GM21515 (cell line): ENCODE data around the gene AQP5.
A peak's percentile ranks its signal among the peaks of the same experiment; 100 is the strongest.

Experiments used
- ATAC-seq: cut with Tn5 transposase; IDR thresholded peaks from one replicate; pipeline ENCODE4 v1.9.1; 2021; ENCODE audit not compliant: unreplicated experiment

AQP5 gene

GRCh38 chr12:49963976-49964815, 2.5 kb downstream of the AQP5 start:
- ATAC-seq, result no peak

DNA sequence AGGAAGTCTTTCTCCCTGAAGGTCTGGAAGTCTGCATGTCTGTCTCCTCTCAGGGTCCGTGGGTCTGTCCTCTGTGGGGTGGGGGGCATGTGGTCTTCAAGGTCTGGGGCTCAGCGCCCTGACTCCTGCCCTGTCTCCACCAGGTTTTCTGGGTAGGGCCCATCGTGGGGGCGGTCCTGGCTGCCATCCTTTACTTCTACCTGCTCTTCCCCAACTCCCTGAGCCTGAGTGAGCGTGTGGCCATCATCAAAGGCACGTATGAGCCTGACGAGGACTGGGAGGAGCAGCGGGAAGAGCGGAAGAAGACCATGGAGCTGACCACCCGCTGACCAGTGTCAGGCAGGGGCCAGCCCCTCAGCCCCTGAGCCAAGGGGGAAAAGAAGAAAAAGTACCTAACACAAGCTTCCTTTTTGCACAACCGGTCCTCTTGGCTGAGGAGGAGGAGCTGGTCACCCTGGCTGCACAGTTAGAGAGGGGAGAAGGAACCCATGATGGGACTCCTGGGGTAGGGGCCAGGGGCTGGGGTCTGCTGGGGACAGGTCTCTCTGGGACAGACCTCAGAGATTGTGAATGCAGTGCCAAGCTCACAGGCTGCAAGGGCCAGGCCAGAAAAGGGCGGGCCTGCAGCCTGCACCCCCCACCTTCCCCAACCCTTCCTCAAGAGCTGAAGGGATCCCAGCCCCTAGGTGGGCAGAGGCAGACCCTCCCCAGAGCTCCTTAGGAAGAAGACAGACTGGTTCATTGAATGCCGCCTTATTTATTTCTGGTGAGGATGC, 3.4 kb downstream of the AQP5 start:
- no peak for ATAC-seq

- ATAC-seq, result no peak
Observed at GRCh38 chr12:49965836-49966235, 4.2 kb downstream of the AQP5 start.

GRCh38 chr12:49966511-49967041, 4.9 kb downstream of the AQP5 start:
- ATAC-seq, result no peak

GRCh38 chr12:49967042-49967776, 5.5 kb downstream of the AQP5 start:
- peak; percentile 71 for ATAC-seq

GRCh38 chr12:49967777-49968250, 6.1 kb downstream of the AQP5 start:
- ATAC-seq, result no peak

GRCh38 chr12:49968471-49968870, 6.8 kb downstream of the AQP5 start:
- no peak for ATAC-seq

GRCh38 chr12:49969027-49969426, 7.4 kb downstream of the AQP5 start:
- ATAC-seq, result no peak

DNA sequence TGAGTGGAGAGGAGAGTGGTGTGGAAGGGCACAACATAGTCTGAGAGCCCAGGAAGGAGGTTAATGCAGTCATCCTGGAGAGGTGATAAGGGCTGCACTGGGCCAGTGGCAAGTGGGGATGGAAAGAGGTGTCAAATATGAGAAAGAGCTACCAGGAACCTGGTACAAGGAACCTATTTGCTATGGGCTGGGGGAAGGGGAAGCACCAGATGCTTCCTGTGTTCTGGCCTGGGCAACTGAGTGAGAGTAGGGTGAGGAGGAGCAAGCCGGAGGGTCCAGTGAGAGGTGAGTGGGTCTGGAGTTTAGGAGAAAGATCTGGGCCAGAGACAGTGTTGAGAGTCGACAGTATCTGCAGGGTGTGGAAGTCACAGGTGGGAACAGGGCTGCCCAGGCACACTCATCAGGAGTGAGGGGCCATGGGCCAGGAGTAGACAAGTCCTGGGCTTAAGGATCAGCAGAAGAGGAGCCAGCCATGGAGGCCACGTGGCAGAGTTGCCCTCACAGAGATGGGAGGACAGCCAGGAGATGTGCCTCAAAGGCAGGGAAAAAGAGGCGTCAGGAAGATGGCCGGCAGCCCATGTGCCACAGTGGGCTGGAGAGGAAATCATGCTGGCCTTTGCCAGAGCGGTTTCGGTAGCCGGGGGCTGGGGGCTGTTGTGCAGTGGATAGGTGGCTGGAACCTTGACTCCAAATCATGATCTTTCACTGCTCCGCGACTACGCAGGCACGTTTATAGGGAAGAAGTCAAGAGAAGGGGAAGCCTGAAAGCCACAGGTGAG, 8.2 kb downstream of the AQP5 start:
- ATAC-seq, result no peak

DNA sequence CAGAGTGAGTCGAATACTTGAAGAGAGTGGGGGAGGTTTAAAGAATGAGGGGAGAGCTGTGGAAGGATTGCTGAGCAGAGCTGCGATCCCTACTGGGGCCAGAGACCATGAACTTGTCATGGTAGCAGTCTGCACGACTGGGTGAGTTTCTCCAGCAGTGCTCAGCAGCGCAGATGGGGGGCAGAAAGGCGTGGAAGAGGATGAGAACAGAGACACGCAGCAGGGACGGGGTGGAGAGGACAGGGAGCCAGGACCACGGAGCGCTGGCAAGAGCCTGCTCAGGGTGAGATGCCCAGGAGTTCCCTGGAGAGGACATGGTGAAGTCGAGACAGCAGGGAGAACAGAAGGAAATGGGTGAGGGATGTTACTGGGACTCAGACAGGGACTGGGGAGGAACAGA, 9.0 kb downstream of the AQP5 start:
- ATAC-seq, result no peak

DNA sequence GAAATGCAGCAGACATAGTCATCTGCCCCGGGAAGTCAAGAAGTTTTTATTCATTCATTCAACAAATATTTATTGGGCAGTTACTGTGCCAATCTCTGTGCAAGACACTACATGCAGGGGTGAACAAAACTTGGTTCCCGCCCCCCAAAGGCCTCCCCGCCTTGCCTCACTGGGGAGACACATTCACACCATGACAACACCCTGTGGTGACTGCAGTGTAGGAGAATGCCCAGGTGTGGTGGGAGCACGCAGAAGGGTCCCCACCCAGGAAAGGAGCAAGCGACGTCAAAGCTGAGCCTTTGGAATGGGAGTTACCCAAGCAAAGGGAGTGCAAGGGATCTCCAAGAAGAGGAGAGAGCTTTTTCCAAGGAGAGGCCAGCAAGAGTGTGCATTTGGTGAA, 9.5 kb downstream of the AQP5 start:
- no peak for ATAC-seq

GRCh38 chr12:49972129-49972528, 10.5 kb downstream of the AQP5 start:
- ATAC-seq, result no peak

DNA sequence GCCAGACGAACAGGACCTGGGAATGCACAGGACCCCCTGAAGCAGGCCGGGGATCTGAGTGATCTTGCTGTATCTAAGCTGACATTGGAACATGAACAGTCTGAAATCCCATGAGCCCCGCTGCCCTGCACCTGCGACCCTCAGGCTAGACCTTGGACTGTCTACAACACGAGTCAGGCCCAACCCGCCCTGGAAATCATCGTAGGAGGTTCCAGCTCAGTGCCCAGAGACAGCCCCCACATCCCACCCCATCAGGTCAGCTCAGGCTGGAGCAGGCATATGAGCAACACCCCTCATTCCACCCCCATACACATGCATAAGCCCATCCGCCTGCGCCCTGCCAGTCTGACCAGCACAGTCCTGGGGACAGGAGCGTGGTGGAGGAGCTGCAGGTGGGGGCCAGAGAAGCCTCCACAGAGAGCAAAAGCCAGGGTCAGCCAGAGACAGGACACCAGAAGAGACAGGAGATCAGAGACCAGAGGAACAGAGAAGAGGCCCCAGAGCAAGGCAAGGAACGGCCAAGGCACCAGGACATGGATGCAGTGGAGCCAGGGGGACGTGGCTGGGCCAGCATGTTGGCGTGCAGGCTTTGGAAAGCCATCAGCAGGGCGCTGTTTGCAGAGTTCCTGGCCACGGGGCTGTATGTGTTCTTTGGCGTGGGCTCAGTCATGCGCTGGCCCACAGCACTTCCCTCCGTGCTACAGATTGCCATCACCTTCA, 11.1 kb downstream of the AQP5 start, which contains the start of gene AQP6:
TSS of gene AQP6 (plus strand) at position 307 of the 720 bp plus-strand sequence. CDS start at position 534, 227 bp downstream.
- ATAC-seq, result no peak

GRCh38 chr12:49973361-49973830, 11.7 kb downstream of the AQP5 start:
- no peak for ATAC-seq

GRCh38 chr12:49974231-49974675, 12.6 kb downstream of the AQP5 start:
- no peak for ATAC-seq

GRCh38 chr12:49974677-49975317, 13.1 kb downstream of the AQP5 start:
- ATAC-seq, result no peak

GRCh38 chr12:49975318-49975761, 13.7 kb downstream of the AQP5 start:
- ATAC-seq, result no peak

- no peak for ATAC-seq
Observed at GRCh38 chr12:49976557-49976956, 14.9 kb downstream of the AQP5 start.

GRCh38 chr12:49978125-49978524, 16.5 kb downstream of the AQP5 start:
- no peak for ATAC-seq
